Activated CD4-positive, alpha-beta T cell treated with anti-CD3 and anti-CD28 coated beads for 24 hours (primary cell): ENCODE measurements around the gene MRAP2.

Experiments
- DNase-seq, 2 donors: peaks; one replicate each; pipeline ENCODE4 v3.0.0-alpha.2; 2020; ENCODE audit warnings: low read depth in 2 of 2

MRAP2 gene, protein sequence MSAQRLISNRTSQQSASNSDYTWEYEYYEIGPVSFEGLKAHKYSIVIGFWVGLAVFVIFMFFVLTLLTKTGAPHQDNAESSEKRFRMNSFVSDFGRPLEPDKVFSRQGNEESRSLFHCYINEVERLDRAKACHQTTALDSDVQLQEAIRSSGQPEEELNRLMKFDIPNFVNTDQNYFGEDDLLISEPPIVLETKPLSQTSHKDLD

DNA sequence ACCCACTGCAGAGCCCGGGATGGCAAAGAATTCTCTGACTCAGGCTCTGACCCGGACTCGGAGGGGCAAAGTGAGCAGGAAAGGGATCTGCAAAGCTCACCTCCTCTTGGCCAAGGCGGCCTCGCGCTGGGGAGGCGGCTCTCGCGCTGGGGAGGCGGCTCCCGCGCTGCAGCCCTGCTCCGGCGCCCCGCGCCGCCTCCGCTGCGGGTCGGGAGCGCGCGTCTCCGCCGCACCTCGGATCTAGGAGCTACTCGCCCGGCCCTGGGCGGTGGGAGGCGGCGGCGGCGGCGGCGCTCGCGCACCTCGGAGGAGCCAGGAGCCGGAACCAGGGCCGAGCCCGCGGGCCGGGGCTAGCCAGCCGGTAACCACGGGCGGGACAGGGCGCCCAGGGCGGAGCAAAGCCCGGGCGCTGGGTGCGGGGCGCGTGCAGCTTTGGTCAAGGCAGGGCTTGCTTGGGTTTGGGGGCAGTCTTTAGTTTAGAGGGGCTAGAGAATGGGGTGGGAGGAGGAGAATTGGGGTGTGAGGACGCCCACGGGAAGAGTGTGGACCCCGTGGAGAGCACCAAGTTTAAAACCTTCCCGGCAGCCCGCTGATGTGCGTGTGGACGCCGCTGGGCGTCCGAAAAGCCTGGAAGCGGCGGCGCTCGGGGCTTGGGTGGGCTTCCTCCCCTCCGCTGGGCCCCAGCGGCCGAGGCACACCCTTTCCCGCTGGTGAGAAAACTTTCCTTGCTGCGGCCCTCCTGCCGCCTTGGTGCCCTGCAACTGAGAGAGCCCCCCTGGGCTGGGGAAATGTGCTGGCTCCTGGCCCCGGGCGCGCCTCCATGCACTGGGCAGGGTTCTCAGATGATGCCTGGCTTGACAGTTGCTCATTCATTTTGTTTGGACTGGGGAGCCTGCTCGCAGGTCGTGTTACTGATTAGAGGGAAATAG is at the start of gene MRAP2:
Gene MRAP2, plus strand, starts transcription at position 250 of the 929 bp plus-strand sequence. CDS start 21,547 bp downstream, outside the sequence.
- peak in 1 of 2 donors; percentile 2 for DNase-seq

DNA sequence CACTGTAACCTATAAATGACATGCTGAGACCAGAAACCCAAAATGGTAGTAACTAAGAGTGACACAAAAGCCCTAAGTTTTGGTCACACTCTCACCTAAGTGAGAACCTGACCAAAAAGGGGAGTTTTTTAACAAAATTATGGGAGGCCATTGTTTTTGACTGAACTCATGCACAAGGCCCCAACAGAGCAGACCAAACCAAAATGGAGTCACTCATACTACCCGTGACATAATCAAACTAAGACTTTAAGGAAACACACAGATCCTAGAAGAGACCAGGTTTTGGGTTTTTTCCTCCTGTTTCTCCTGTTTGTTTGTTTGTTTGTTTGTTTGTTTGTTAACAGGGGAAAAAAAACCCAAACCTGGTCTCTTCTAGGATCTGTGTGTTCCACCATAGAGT is 49.2 kb upstream of the MRAP2 start:
- no peak for DNase-seq

DNA sequence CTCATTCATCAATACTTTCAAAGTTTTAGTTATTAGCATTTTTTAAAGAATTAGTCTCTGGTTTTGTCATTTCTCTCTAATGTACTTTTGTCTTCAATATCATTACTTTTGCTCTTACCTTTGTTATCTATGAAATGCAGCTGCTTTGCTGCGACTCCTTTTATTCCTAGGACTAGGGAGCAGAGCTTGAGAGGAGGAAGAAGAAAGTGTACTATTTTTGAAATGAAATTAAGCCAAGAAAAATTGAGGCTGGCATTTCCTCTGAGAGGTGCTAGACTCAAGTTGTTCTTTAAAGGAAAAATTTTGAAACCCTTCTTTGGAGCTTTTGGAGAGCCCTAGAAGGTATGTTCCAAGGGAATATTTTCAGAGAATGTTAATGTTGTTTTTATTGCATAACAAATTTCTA is 48.3 kb upstream of the MRAP2 start:
- no peak for DNase-seq

DNA sequence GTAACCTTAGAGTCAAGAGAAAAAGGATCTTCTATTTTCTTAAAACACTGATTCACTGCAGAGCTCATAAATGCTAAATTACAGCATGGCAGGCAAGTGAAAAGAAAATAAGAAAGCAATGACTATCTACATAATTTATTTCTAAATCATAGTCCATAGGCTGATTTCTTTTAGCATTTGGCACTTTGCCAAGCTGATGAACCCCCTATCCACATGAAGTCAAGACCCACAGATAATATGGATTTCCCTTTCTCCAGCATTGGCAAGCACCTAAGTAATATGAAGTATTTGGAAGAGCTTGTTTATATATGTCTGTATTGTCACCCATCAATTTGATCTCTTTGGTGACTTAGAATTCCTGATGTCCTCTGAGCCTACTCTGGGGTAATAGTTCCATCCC is 47.9 kb upstream of the MRAP2 start:
- no peak for DNase-seq

DNA sequence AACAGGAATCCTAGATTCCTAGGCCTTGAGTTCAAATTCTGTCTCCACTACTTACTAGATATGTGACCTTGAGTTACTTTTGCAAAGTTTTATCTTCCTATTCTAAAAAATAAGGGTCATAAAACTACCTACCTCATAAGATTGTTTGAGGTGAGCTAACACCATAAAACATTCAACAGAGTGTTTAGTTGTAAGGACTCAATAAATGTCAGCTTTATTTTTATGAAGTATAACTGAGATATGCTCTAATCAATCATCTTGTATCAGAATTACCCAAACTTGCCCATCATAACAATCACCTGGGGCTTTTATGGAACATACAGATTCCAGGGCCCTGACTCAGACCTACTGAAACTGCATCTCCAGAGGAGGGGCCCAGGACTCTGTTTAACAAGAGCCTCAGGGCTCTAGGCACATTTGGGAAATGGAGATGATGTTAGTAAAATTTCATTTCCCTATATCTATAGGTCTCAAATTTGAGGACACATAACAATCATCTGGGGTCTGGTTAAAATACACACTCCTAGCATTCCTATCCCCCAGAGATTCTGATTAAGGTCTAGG is 35.5 kb upstream of the MRAP2 start:
- no peak for DNase-seq

DNA sequence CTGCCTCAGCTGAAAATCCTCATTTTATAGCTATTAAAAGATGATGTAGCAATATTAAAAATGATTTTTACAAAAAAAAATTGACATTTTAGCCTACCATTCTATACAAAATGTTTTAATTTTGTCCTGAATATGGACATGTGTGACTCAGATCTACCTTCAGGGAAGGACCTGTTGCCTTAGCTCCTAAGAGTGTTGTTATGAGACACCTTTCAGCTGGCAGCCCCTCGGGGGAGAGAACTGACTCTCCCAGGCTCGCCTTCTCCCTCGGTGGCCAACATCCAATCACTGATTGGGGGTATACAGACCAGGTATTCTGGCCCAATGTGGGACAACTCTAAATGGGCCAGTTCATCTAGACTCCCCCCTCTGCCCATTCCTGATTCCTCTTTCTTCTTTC is 32.5 kb upstream of the MRAP2 start:
- DNase-seq = no peak

DNA sequence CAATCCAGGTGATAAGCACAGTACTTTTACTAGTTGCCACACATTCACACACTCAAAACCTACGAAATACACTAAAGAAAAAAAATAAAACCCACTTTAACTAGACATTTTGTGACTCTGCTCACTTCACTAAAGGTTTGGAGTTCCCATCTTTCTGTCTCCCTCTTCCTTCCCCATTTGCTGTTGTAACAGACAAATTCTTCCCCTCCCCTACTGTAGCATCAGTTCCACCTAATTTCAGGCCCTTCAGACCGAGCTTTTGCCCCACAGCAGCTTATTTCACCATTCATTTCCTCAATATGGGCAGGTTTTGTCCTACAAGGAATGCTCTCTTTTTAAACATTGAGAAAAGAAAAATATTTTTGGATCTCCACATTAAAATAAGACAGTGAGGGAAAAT is 31.3 kb upstream of the MRAP2 start:
- DNase-seq = no peak

DNA sequence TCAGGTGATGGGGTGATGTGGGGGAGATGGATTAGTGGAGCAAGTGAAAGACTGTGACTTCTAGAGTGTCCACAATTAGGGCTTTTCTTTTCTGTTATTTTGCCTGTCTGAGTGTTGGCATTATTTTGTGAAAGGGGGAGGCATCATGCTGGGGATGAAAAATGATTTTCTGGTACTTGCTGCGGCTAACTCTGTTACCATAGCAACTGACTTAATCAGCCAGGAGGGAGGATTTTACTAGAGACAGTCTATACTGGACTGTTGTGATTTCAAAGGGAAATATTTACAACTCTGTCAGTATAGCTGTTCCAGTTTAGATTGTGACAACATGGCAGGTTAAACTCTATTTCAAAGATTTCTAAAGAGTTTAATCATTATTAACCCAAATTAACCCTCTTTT is 30.4 kb upstream of the MRAP2 start:
- no peak for DNase-seq

DNA sequence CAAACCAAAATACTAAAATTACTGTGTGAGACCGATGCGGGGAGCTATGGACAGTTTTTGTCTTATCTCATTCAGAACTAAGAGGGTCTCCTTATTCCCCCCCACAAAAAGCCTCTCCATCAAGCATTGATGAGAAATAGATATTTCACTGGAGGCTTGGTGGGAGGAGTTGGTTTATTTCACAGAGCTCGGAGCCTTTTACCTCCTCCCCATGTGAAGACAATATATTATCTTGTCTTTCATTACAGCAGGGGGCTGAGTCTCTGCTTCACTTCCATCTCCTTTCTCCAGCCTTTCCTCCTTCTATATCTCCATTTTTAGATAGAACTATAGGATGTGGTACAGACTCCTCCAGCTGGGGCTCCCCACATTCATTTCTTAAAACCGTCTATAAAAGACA is 29.9 kb upstream of the MRAP2 start:
- DNase-seq = no peak

DNA sequence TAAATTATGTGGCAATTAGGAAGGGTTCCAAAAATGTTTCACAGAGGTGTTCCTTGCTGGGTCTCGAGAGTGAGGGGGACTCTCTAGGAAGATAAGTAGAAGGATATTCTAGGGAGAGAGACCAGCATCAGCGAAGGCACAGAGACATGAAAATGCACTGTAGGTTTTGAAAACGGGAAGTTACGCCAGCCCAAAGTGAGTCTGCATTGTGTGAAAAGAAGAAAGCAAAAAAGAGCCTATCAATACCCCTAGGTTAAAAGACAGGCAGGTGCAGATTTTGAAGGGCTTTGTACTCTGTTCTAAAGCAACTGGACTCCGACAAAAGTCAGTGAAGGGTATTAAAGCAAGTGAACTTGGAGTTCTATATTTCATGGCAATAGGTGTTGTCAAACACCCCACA is 25.7 kb upstream of the MRAP2 start:
- no peak for DNase-seq

DNA sequence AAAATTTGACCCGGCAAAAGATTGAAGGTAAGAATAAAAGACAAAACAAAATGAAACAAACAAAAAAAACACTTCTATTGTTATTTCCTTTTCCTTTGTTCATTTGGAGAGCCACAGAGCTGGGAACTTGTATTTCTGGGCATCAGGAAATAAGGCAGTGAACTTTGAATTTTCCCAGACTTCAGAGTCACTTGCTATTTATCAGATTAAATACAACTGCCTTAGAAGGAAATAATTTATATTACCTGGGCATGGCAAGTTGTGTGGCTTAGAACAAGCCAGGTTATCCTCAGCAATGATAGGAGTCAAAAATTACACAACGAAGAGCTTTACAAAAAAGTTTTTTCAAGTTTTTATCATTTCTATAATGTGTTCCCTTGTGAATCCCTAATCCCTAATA is 20.2 kb upstream of the MRAP2 start:
- DNase-seq = no peak

DNA sequence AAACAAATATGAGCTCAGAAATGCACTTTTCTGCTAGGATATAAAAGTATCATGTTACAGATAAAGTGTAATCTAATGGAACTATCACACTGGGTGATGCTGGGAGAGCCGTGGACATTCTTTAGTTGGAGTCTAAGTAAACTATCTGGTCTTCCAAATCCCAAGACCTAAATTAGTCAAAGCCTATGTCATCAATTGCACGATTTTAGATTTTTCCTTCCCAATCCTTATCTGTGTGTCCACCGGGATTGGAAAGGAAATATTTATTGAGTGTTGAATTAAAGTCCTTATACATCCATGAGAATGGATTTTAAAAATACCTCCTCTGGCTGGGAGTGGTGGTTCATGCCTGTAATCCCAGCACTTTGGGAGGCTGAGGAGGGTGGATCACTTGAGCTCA is 19.6 kb upstream of the MRAP2 start:
- DNase-seq = no peak

DNA sequence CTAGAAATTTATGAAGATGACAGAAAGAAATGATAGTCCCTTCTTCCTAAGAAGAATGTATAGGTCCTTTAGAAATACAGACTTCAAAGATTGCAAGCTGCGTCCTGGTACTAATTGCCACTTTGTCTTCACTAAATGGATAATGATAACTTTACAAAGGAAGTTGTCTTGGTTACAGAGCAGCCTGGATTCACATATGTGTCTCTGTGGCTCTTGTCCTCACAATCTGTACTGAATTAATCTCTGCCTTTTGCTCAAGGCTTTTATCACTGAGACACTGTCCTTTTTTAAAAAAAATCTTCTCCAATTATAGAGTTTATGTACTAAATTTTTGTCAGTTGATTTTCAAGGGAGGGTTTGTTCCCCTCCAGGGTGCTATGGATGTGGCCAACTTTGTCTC is 17.5 kb upstream of the MRAP2 start:
- DNase-seq = no peak

DNA sequence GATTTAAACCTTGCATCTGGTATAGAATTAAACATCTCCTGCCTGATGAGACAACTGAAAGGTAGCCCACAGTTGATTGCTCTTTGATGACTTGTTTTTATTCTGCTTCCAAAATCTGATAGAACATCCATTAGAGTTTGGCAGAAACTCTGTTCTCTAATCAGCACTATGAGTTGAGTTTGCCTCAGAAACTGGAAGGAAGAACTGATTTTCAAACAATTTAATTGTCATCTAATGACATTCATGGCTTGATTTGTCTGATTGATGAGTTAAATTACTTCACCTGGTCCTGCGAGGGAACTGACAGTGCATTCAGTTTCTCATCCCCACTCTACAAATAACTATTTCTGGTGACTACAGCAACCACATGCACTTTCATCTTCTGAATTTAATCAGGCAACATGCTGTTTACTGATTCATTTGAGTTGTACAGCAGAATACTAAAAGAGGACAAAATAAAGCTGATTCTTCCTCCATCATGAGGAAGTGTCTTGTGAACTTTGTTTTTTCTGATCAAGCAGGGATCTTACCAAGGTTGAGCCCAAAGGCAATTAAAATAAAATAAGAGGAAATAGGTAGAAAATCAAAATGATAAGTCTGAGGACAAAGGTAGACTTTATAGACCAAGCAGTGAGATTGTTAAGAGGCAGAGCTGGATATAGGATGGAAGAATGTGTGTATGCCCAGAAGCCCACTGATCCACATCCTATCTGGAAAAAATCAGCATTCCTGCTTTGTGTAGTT is 15.7 kb upstream of the MRAP2 start:
- DNase-seq = no peak

DNA sequence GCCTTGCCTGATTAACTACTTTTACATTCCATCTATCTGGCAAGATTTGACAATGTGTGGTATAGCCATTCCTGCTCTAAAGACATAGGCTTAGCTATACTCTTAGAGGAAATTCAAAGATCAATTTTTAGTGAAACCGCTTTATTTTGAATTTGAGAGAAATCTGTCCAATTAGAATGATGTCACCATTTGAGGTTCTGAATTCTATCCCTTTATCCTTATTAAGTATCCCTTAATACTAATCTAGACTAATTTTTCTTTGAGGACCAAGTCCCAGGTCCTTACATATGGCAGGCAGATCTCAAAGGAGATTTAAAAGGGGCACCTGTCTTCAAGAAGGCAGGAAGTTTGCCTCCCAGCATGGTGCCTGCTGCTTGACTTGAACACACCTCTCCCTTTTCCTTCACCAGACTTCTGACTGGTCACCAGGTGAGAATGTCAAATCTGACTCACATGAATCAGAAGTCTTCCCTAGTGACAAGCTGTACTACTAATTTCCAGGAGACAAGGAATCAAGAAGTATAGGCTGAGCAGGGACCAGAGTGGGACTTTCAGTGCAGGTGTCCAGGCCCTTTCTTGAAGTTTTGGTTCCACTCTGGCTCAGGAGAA is 15.0 kb upstream of the MRAP2 start:
- no peak for DNase-seq

DNA sequence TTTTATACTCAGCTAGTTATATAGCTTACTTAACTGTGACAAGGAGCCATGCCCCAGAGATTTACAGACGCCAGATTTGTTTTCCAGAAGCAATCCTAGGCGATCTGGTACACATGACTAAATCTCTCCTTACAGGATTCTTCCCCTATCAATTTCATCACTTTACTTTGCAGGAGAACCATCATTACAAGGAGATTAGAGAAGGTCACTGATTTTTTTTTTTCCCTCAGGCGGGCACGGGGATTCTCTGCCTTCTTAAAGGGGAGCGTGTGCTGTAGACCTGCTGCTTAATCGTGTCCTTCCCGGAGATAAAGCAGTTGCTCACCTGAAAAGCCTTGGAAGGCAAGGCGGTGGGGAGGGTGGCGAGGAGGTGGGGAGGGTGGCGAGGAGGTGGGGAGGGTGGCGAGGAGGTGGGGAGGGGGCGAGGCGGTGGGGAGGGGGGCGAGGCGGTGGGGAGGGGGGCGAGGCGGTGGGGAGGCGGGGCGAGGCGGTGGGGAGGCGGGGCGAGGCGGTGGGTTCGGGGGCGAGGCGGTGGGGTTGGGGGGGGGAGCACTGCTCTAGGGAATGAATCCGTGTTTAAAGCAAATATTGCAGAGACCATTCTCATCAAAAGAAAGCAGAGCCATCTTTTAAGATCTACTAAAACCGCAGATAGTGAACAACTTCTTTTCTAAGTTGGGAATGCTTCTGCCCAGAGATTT is 14.3 kb upstream of the MRAP2 start:
- DNase-seq = no peak

DNA sequence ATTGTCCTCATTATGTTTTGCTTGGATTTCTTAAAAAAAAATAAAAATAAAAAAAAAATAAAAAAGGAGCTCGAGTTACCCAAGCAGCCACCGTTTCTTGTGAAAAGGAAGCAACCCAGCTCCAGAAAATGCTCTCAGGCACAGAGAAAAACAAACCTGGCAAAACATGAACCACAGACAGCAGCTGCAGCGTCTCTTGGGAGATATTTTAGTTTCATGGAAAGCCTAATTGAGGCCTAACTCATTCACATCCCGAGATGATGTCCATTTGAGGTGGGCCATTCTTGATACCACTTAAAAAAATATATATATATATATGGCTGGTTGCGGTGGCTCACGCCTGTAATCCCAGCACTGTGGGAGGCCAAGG is 13.7 kb upstream of the MRAP2 start:
- DNase-seq = no peak

DNA sequence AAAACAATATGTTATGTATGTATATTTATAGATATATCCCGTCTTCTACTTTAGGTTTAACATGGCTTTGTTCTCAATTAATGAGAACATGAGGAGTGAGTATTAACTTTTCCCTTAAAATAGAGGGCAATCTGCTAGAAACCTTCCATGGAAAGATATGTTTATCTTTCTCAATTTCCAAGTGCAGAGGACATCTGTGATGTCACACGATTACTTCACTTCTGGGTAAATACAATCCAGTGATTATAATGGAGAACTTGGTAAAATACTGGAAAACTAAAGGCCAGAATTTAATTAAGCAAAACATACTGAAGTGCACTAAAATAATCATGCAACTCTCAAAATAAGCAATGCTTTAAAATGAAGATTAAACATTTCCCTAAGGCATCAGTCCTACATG is 11.9 kb upstream of the MRAP2 start:
- no peak for DNase-seq

DNA sequence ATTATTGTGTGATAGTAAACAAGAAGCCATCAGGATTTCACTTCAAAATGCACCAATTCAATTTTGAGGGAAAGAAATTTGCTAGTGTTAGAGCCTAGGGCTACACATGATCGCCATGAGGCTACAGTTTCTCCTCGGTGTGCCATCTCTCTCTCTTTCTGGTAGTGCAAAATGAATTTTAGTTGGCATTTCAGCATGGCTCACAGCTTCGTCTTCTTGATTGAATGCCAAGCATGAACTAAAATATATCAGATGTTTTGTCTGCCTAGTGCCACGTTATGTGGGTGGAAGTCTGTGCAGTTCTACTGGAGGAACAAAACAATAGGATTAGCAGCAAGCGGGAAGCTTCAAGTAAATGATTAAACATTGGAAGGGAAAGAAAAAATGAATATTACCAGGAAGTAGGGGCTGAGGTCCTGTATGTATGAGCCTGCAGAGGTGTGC is 6.8 kb upstream of the MRAP2 start:
- no peak for DNase-seq

DNA sequence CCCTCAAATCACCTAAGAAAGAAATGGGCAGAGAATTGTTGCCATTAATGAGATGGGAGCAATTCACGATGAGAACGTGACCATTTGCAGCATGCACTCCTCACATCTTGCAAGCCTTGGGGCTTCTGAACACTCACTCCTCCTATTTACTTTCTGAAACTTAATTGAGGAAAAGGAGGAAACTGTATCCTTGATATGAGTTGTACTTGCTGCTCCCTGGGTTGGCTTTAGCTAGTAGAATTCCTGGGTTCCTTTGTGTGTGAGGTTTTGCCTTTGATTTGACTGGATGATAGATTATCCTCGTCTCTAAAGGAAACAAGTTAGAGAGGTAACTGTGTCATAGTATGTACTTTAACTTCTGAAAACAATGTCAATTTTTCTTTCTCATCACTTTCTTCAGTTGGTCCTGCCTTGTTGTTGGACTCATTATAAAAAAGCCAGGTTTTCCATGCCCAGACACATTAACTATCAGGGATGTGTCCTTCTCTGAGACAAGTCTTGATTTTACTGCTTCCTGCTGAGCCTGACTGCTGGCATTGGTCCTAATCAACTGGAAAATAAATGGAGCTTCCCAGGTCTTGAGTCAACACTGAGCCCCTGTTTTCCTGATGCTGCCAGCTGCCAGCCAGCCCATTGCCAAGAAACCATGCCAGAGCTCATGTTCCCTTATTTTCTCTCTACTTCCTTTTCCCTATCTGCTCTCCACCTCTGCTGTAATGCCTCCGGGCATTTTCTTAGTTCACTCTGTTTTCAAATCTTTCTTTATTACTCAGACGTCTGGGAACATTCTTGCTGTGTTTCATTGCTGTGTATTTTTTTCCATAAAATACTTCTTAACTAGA is 6.0 kb upstream of the MRAP2 start:
- no peak for DNase-seq
